ENCODE results near the gene FOXJ2.

The FOXJ2 gene

DNA sequence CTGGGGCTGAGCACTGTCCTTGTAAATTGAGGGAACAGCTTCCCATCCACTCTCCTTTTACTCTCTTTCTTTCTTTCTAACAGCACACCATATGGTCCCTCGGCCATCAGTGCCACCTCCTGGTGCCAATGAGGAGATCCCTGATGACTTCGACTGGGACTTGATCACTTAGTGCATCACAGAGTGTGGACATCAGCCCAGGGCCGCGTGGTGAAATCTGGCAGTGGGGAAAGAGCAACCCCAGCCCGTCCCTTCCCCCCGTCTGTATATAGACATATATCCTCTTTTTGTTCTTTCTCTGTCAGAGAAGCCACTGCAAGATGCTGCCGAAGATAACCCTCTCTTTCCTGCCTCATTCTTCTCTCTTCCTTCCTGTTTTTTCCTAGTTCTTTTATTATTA is 20.2 kb downstream of the FOXJ2 start:
- H3K9me2 ChIP-seq (replicated peaks; ENCODE audit: insufficient read depth, low read length): no peaks in the 10 kb centered on the region
- H3K4me2 ChIP-seq (ENCODE audit: low read depth, low read length): no peak overlapping the region
- H3K36me3 ChIP-seq (replicated peaks; ENCODE audit: insufficient read depth, low read length): no peaks in the 10 kb centered on the region
- no peak for DNase-seq
- 0 out of 2 replicates have a peak, but pooled peaks cover 2% of the 10 kb centered on the region for H3F3A ChIP-seq (ENCODE audit: insufficient read depth, low read length)
- TF ChIP-seq EZH2phosphoT487 (IDR thresholded peaks at IDR 0.05; ENCODE audit: low read length) (no peak), EZH2 (optimal IDR thresholded peaks at IDR 0.05; ENCODE audit: low read depth, low read length) (no peak)
- TF ChIP-seq, protein P1, sequence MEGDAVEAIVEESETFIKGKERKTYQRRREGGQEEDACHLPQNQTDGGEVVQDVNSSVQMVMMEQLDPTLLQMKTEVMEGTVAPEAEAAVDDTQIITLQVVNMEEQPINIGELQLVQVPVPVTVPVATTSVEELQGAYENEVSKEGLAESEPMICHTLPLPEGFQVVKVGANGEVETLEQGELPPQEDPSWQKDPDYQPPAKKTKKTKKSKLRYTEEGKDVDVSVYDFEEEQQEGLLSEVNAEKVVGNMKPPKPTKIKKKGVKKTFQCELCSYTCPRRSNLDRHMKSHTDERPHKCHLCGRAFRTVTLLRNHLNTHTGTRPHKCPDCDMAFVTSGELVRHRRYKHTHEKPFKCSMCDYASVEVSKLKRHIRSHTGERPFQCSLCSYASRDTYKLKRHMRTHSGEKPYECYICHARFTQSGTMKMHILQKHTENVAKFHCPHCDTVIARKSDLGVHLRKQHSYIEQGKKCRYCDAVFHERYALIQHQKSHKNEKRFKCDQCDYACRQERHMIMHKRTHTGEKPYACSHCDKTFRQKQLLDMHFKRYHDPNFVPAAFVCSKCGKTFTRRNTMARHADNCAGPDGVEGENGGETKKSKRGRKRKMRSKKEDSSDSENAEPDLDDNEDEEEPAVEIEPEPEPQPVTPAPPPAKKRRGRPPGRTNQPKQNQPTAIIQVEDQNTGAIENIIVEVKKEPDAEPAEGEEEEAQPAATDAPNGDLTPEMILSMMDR (IDR thresholded peaks at IDR 0.05; ENCODE audit: low read length): no peak
- H3K9ac ChIP-seq (ENCODE audit: low read length): no peak overlapping the region
- peaks cover 6% of the 10 kb centered on the region for H3K4me1 ChIP-seq (ENCODE audit: low read length)
- H3K4me3 ChIP-seq (ENCODE audit: low read length): no peak overlapping the region
- H3K79me2 ChIP-seq (ENCODE audit: low read length): no peaks in the 10 kb centered on the region
- H3K9me3 ChIP-seq (replicated peaks; ENCODE audit: insufficient read depth, low read length): no peaks in the 10 kb centered on the region
- H2AFZ ChIP-seq (ENCODE audit: low read length): no peak overlapping the region
- no peaks in the 10 kb centered on the region for H3K27me3 ChIP-seq (replicated peaks; ENCODE audit: insufficient read depth, low read length)
- no peaks in the 10 kb centered on the region for H4K20me1 ChIP-seq (ENCODE audit: insufficient read depth, low read length)
- no peak overlapping the region for H3K27ac ChIP-seq (ENCODE audit: low read length)

DNA sequence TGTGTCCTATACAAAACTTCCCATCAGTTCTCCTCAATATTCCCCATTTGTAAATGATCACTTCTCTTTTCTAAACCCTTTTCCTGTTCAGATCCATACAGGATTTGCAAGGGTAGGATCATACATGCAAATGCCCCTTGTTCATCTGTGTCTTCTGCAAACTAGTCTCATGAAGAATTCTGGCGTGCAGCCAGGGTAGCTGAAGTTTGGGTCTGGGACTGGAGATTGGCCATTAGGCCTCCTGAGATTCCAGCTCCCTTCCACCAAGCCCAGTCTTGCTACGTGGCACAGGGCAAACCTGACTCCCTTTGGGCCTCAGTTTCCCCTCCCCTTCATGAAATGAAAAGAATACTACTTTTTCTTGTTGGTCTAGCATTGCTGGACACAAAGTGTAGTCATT is 22.3 kb downstream of the FOXJ2 start:
- Histone ChIP-seq H2AFZ (ENCODE audit: low read length) (no peak overlapping the region), H3K27ac (ENCODE audit: low read length) (no peak overlapping the region), H3K27me3 (replicated peaks; ENCODE audit: insufficient read depth, low read length) (no peaks in the 10 kb centered on the region), H3K4me1 (ENCODE audit: low read length) (no peaks in the 10 kb centered on the region; the same call in 1 of the 2 replicates), H3K36me3 (replicated peaks; ENCODE audit: insufficient read depth, low read length) (no peaks in the 10 kb centered on the region), H3K4me3 (ENCODE audit: low read length) (no peak overlapping the region), H3F3A (ENCODE audit: insufficient read depth, low read length) (0 out of 2 replicates have a peak, but pooled peaks cover 3% of the 10 kb centered on the region), H3K79me2 (ENCODE audit: low read length) (no peaks in the 10 kb centered on the region), H4K20me1 (ENCODE audit: insufficient read depth, low read length) (no peaks in the 10 kb centered on the region), H3K9me2 (replicated peaks; ENCODE audit: insufficient read depth, low read length) (no peaks in the 10 kb centered on the region), H3K9ac (ENCODE audit: low read length) (no peak overlapping the region), H3K4me2 (ENCODE audit: low read depth, low read length) (no peak overlapping the region), H3K9me3 (replicated peaks; ENCODE audit: insufficient read depth, low read length) (no peaks in the 10 kb centered on the region)
- no peak for DNase-seq
- TF ChIP-seq, protein P1 (IDR thresholded peaks at IDR 0.05; ENCODE audit: low read length): no peak
- TF ChIP-seq EZH2 (optimal IDR thresholded peaks at IDR 0.05; ENCODE audit: low read depth, low read length) (no peak), EZH2phosphoT487 (IDR thresholded peaks at IDR 0.05; ENCODE audit: low read length) (no peak)

DNA sequence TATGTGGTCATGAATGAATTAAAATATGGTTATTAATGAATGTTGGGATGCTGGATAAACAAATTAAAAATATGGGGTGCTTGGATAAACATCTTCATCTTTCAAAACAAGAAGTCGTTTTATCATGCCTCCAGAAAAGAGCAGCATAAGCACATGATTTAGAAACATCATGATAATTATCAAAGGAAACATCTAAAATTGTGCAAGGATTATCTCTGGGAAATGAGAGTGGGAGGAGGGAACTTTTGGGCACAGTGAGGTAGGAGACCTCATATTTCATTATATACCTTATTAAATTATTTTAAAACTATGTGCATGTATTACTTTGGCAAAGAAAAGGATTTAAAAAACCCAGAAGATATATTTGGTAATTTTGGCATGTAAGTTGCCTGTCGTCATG is 24.8 kb downstream of the FOXJ2 start:
- H3K9me3 ChIP-seq (replicated peaks; ENCODE audit: insufficient read depth, low read length): no peaks in the 10 kb centered on the region
- no peaks in the 10 kb centered on the region for H3K27me3 ChIP-seq (replicated peaks; ENCODE audit: insufficient read depth, low read length)
- no peaks in the 10 kb centered on the region for H3K36me3 ChIP-seq (replicated peaks; ENCODE audit: insufficient read depth, low read length)
- no peaks in the 10 kb centered on the region for H3K79me2 ChIP-seq (ENCODE audit: low read length)
- 0 out of 2 replicates have a peak, but pooled peaks cover 3% of the 10 kb centered on the region for H3F3A ChIP-seq (ENCODE audit: insufficient read depth, low read length)
- TF ChIP-seq EZH2 (optimal IDR thresholded peaks at IDR 0.05; ENCODE audit: low read depth, low read length) (no peak), EZH2phosphoT487 (IDR thresholded peaks at IDR 0.05; ENCODE audit: low read length) (no peak)
- TF ChIP-seq, protein P1 (IDR thresholded peaks at IDR 0.05; ENCODE audit: low read length): no peak
- no peak for DNase-seq
- no peak overlapping the region for H3K4me2 ChIP-seq (ENCODE audit: low read depth, low read length)
- no peaks in the 10 kb centered on the region for H3K9me2 ChIP-seq (replicated peaks; ENCODE audit: insufficient read depth, low read length)
- no peak overlapping the region for H3K9ac ChIP-seq (ENCODE audit: low read length)
- no peaks in the 10 kb centered on the region for H4K20me1 ChIP-seq (ENCODE audit: insufficient read depth, low read length)
- no peak overlapping the region for H2AFZ ChIP-seq (ENCODE audit: low read length)
- H3K4me3 ChIP-seq (ENCODE audit: low read length): no peak overlapping the region
- no peak overlapping the region for H3K27ac ChIP-seq (ENCODE audit: low read length)
- no peaks in the 10 kb centered on the region for H3K4me1 ChIP-seq (ENCODE audit: low read length)
